Measurements from ENCODE around the gene STX1B.

Gene STX1B

GRCh38 chr16:30996985-30997724 is 13.3 kb downstream of the STX1B start:
- TF ChIP-seq, protein P1, sequence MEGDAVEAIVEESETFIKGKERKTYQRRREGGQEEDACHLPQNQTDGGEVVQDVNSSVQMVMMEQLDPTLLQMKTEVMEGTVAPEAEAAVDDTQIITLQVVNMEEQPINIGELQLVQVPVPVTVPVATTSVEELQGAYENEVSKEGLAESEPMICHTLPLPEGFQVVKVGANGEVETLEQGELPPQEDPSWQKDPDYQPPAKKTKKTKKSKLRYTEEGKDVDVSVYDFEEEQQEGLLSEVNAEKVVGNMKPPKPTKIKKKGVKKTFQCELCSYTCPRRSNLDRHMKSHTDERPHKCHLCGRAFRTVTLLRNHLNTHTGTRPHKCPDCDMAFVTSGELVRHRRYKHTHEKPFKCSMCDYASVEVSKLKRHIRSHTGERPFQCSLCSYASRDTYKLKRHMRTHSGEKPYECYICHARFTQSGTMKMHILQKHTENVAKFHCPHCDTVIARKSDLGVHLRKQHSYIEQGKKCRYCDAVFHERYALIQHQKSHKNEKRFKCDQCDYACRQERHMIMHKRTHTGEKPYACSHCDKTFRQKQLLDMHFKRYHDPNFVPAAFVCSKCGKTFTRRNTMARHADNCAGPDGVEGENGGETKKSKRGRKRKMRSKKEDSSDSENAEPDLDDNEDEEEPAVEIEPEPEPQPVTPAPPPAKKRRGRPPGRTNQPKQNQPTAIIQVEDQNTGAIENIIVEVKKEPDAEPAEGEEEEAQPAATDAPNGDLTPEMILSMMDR (IDR thresholded peaks at IDR 0.05; ENCODE audit: low read depth, low read length, missing control alignments) = no peak
- Histone ChIP-seq H3K27me3 (replicated peaks) (no peaks in the 10 kb centered on the region), H3K4me3 (ENCODE audit: low read depth, low read length) (peak overlapping the region; percentile 58), H3K36me3 (replicated peaks) (no peaks in the 10 kb centered on the region), H3K27ac (peak overlapping the region; percentile 66)
- in situ Hi-C loops (cut with HindIII; ENCODE audit: low pct_ligation_motif_present, low sequenced_read_pairs) = no loop called here
- DNase-seq = peak; percentile 64

GRCh38 chr16:30996324-30996984 is 14.0 kb downstream of the STX1B start:
- no peaks in the 10 kb centered on the region for H3K36me3 ChIP-seq (replicated peaks)
- TF ChIP-seq, protein P1 (IDR thresholded peaks at IDR 0.05; ENCODE audit: low read depth, low read length, missing control alignments) = no peak
- no peak for DNase-seq
- peak overlapping the region; percentile 58 for H3K4me3 ChIP-seq (ENCODE audit: low read depth, low read length)
- no peaks in the 10 kb centered on the region for H3K27me3 ChIP-seq (replicated peaks)
- no peak overlapping the region for H3K27ac ChIP-seq
- in situ Hi-C loops (cut with HindIII; ENCODE audit: low pct_ligation_motif_present, low sequenced_read_pairs) = no loop called here

- Histone ChIP-seq H3K27ac (no peak overlapping the region), H3K4me3 (ENCODE audit: low read depth, low read length) (no peak overlapping the region)
These were observed 14.5 kb downstream of the STX1B start for GRCh38 chr16:30995927-30996323.

GRCh38 chr16:30992931-30993816 is 17.3 kb downstream of the STX1B start:
- Histone ChIP-seq H3K27me3 (replicated peaks) (no peaks in the 10 kb centered on the region), H3K4me3 (ENCODE audit: low read depth, low read length) (no peak overlapping the region), H3K36me3 (replicated peaks) (no peaks in the 10 kb centered on the region), H3K27ac (no peak overlapping the region)
- TF ChIP-seq, protein P1 (IDR thresholded peaks at IDR 0.05; ENCODE audit: low read depth, low read length, missing control alignments) = no peak
- in situ Hi-C loops (cut with HindIII; ENCODE audit: low pct_ligation_motif_present, low sequenced_read_pairs) = no loop called here
- no peak for DNase-seq

More at GRCh38 chr16:30995927-30996323, 14.5 kb downstream of the STX1B start:
- no peaks in the 10 kb centered on the region for H3K36me3 ChIP-seq (replicated peaks)
- H3K27me3 ChIP-seq (replicated peaks) = no peaks in the 10 kb centered on the region
- TF ChIP-seq, protein P1 (IDR thresholded peaks at IDR 0.05; ENCODE audit: low read depth, low read length, missing control alignments) = no peak
- in situ Hi-C loops (cut with HindIII; ENCODE audit: low pct_ligation_motif_present, low sequenced_read_pairs) = no loop called here
- DNase-seq = no peak

GRCh38 chr16:30992276-30992780 is 18.1 kb downstream of the STX1B start:
- Histone ChIP-seq H3K27me3 (replicated peaks) (no peaks in the 10 kb centered on the region), H3K4me3 (ENCODE audit: low read depth, low read length) (no peak overlapping the region), H3K27ac (no peak overlapping the region), H3K36me3 (replicated peaks) (no peaks in the 10 kb centered on the region)
- TF ChIP-seq, protein P1 (IDR thresholded peaks at IDR 0.05; ENCODE audit: low read depth, low read length, missing control alignments) = no peak
- DNase-seq = no peak
- in situ Hi-C loops (cut with HindIII; ENCODE audit: low pct_ligation_motif_present, low sequenced_read_pairs) = no loop called here

All from brain microvascular endothelial cell (primary cell).